ENCODE measurements around the gene NCK2.

The NCK2 gene

DNA sequence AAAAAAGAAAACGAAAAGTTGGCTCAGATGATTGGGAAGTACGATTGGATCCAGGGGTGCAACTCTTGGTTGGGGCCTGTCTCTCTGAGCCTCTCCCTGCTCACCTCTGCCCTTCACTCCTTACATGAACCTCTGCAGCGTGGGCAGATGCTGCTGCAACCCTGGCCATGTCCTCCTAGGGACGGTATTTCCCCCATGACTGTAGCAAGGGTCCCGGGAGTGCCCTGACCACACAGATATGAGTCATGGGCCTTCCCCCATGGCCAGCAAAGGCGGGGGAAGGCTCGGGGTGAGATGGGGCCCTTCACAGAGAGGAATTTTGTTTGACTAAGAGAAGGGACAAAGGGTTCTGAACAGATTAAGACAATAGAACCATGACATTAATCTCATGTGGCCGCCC lies 129.0 kb downstream of the NCK2 start:
- peak; percentile 38 for DNase-seq (ENCODE audit: low read depth)

DNA sequence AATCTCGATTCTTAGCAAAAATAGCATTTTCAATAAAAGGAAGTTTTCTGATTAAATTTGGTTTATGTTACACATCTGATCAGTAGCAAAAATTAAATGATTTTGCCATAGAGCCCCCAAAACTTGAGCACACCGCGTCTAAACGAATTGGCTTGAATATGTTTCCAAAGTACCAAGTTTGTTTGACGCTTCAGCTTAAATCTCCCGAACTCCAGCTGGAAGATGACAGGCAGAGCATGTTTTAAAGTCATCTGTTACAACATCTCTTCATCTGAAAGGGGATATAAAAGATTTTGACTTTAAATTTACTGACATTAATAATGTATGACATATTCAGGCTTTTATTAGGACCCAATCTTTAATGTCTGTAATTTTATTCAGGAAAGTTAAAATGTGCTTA lies 129.8 kb downstream of the NCK2 start:
- DNase-seq (ENCODE audit: low read depth), result no peak

- DNase-seq (ENCODE audit: low read depth), result no peak
Observed at GRCh38 chr2:105875241-105875640, 130.5 kb downstream of the NCK2 start.

DNA sequence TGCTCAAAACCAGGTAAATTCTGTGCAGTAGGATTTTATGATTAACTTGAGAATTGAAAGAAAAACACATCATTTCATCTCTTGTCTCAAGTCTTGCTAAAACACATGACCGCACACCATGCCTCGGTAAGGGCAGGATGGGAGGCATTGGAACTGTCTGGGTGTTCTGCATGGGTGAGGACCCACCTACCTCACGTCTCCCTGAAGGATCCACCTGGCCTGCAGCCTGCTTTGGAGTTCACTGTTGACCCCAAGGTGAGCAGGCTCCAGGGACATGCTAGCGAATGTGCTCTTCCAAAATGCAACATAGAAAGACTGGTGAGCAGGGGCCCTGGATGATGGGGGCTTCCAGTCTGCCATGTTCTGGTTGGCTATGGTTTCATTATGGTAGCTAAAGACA lies 131.5 kb downstream of the NCK2 start:
- DNase-seq (ENCODE audit: low read depth), result no peak

GRCh38 chr2:105877945-105878344 lies 133.2 kb downstream of the NCK2 start:
- DNase-seq (ENCODE audit: low read depth), result no peak

DNA sequence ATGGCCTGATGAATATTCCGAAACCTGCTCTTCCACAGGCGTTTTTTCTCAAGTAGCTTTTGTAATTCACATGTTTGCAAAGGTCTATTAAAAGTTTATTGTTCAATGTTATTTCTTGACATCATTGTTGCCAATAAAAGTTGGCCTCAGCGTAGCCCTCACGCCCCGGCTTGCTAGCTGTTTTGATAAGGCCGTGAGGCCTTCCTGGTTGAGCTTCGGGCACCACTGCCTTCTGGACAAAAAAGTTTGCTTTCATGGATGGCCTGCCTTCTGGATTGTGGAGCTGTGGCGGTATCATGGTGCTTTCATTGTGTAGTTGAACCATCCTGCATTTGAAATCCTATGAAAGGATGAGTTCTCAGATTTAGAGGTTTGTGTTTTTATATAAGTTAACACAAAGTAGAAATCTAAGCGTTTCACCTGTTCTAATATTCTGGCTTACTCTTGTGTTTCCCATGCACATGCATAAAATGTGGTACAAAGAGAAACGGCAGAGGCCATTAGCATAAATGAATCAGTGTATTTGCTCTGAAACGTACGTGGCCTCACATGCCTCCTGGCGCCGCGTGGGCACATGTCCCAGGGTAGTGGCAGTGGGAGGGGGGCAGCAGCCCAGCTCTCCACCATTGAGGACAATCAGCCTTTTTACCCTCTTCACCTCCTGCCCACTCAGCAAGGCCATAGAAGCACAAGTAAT lies 134.5 kb downstream of the NCK2 start:
- no peak for DNase-seq (ENCODE audit: low read depth)

GRCh38 chr2:105879803-105880300 lies 135.1 kb downstream of the NCK2 start:
- no peak for DNase-seq (ENCODE audit: low read depth)

GRCh38 chr2:105880637-105881036 lies 135.9 kb downstream of the NCK2 start:
- DNase-seq (ENCODE audit: low read depth), result no peak

GRCh38 chr2:105881286-105882136 lies 136.8 kb downstream of the NCK2 start:
- no peak for DNase-seq (ENCODE audit: low read depth)

- DNase-seq (ENCODE audit: low read depth), result no peak
Observed at GRCh38 chr2:105882341-105882740, 137.6 kb downstream of the NCK2 start.

DNA sequence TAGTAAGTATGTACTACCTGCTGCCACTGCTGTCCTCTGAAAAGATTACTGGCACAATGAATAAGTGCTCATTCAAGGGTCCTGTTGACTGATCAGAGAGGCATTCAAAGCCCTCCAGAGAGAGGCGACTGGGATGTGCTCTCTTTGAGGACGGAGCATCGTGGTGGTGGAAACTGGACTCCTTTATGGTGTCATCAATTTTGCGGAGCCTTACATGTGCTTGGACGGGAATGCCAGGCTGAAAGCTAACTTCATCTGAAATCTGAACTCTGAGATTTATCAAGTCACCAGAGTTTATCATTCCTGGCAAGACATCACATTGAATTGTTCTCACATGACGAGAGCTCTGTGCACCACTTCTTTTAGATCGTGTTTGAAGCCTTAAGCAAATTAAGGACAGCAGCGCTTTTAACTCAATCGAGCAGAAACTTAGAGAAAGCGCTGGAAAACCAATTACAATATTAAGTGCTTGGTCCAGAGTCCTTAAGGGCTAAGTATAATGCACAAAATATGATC lies 138.3 kb downstream of the NCK2 start:
- no peak for DNase-seq (ENCODE audit: low read depth)

DNA sequence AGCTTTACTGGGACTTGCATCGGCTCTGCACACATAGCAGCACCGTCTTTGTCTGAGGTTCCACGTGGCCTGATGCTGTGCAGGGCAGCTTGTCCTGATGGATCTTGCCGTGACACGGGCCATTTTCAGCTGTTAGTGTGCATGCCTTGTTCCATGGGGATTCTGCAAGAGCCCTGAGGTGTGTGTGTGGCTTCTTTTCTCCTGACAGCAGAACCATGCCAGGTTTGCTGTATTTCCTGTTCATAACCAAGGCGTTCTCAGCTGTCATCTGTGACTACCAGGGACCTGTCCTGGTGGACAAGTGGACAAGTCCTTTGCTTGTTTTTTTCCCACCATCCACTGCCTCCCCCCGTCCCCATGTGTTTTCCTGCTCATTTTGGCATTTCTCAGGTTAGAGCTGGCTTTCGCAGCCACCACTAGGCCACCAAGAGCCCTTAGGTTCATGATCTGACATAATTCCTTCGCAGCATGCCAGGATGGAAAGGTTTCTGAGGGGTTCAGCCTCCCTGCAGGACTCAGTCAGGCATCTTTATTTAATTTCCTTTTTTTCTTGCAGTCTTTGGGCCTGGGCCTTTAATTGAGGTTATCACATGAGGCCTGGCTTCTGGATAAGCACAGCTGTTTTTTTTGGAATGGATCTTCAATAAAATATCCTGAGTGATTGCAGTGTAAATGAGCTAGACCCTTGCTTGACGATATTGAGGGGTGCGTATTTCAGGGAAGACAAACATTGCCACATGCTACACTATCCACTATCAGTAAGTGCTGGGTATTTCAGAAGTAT lies 139.4 kb downstream of the NCK2 start:
- DNase-seq (ENCODE audit: low read depth), result no peak

DNA sequence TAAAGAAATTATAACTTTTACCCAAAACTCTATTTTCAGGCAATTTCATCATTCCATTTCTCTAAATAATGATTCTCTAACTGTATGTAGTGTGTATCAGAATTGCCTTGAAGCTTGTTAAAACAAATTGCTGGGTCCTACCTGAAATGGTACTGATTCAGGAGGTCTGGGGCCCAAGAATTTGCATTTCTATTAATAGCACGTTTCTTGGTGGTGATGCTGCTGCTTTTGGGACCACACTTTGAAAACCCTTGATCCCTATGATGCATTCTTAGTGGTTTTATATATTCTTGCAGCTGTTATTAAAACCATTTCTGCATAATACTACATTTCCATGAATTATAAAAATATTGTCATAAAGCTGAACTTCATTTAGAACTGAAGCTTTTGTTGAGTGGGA lies 140.7 kb downstream of the NCK2 start:
- DNase-seq (ENCODE audit: low read depth), result no peak

DNA sequence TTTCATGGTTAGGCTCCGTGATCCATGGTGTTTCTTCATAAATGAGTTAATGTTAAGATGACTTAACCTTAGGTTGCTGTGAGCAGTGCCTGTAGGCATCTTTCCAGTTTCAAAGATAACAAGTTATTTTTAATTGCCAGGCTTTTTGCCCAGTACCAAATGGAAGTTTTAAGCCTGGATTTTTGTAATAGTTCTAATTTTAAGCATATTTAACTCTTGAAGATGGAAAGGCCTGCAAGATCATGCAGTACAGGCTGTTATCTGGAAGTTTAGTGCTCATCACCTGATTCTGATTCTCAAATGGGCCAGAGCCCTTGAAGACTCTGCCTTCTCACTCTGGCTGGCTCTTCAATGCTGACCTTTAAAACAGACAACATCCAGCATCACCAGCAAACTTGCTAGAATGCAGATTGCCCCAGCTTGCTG lies 141.3 kb downstream of the NCK2 start:
- DNase-seq (ENCODE audit: low read depth), result no peak

DNA sequence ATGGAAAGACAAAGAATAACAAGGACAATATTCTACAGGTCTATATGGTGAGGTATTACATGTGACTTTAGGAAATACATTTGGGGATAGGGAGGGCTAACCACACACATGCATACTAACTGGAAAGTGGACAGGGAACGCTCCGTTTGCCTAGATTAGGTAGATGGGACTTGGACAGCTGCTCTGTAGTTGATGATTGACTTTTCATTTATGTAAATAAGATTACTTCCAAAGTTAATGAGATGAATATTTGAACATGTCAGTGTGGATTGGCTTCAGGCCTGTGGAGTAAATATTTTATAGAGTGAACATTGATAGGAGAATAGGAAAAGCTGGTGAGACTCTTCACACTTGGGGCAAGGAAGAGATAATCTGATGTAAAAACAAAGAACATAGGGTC lies 142.0 kb downstream of the NCK2 start:
- DNase-seq (ENCODE audit: low read depth), result no peak

DNA sequence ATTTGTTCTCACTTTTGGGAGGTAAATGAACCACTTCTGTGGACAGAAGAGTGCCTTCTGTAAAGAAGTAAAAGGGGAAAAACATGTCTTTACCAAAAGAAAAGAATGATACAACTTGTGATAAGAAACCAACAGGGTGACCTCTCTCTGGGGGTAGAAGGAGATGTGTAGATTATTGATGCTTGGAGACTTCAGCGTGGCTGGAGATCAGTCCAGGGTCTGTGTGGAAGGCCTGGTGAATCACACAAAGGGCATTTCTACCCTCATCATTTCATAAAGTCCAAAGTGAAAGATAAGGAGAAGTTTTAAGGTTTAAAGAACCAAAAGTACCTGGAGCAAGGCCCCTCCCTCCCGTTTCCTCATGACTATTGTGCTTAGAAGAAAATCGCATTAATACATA lies 142.5 kb downstream of the NCK2 start:
- DNase-seq (ENCODE audit: low read depth), result no peak

DNA sequence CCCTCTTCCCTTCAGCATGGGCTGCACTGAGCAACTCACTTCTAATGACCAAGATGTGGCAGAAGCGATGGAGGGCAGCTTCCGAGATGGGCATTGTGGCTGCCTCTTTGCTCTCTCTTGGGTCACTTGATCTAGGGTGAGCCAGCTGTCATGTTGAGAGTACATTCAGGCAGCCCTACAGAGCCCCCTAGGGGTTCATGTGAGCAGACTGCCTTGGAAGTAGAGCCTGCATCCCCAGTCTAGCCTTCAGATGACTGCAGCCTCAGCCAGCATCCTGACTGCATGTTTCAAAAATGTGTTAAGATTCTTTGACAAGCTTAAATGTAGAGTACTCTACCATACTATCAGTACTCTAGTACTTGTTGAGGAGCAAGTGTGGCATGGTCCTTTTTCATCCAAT lies 143.9 kb downstream of the NCK2 start:
- DNase-seq (ENCODE audit: low read depth), result no peak

GRCh38 chr2:105889046-105889445 lies 144.3 kb downstream of the NCK2 start:
- no peak for DNase-seq (ENCODE audit: low read depth)

DNA sequence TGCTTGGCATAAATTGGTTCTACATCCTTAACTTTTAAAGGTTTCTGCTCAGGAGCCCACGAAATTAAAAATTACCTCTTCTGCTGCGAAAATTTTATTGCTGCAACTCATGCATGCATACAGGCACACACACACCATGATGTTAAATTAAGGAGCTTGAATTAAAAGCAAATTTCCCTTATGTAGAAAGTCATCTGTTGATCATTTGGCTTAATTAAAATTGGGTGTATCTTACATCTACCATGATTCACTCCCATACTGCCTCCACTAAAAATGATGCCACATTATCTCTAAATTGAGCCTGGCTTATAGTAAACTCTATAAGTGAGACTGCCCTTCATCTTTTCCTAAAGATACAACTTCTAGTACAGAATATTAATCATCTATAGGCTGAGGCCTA lies 145.4 kb downstream of the NCK2 start:
- no peak for DNase-seq (ENCODE audit: low read depth)

GRCh38 chr2:105890856-105891255 lies 146.1 kb downstream of the NCK2 start:
- no peak for DNase-seq (ENCODE audit: low read depth)

DNA sequence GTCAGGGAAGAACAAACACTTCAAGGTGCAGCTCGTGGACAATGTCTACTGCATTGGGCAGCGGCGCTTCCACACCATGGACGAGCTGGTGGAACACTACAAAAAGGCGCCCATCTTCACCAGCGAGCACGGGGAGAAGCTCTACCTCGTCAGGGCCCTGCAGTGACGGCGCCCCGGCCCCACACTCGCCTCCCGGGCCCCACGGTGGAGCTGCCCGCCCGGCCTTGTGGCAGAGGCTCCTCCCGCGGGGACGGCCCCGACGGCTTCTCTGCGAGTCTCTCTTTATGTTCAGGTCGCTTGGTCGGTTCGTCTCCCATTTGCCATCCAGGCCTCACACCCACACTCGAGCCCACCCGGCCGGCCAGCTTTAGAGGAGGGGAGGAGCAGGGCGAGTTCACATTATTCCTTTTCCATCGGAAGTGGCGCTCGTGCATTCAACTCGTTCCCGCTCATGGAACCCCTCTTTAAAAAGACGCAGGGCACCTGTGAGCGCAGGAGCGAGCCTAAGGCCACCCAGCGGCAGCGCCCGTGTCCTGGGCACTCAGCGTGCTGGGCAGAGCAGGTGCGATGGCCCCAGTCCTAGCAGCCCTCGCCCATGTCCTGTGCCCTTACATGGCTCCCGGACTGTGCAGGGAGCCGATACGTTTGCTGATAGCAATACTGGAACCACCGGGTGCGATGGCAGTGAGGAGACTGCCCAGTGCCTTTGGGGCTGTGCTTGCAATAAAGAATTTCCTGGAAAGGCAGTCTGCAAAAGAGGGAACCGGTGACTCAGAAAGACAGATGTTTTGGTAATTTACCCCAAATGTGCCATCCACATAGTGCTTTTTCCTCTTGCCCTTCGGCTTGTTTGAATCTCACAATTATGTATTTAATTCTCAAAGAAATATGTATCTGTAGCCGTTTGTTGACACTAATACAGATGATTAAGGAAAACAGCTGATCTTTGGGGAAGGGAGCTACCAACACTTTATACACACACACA lies 148.6 kb downstream of the NCK2 start:
- no peak for DNase-seq (ENCODE audit: low read depth)

Measured in HS-5 (cell line).